ENCODE measurements around the gene ANXA8.

Gene ANXA8

GRCh38 chr10:47447209-47447608 is 36.7 kb downstream of the ANXA8 start:
- no peak for DNase-seq (ENCODE audit: low read depth)
- no peak overlapping the region for H3K4me3 ChIP-seq (ENCODE audit: low read depth, low read length)
- TF ChIP-seq CTCF (IDR thresholded peaks at IDR 0.05; ENCODE audit: low read depth, low read length, missing control alignments) = no peak

- H3K4me3 ChIP-seq (ENCODE audit: low read depth, low read length) = no peak overlapping the region
- DNase-seq (ENCODE audit: low read depth) = no peak
- no peak for TF ChIP-seq CTCF (IDR thresholded peaks at IDR 0.05; ENCODE audit: low read depth, low read length, missing control alignments)
Observed at GRCh38 chr10:47445720-47446119, 38.2 kb downstream of the ANXA8 start.

GRCh38 chr10:47444047-47444446 is 39.9 kb downstream of the ANXA8 start:
- no peak for TF ChIP-seq CTCF (IDR thresholded peaks at IDR 0.05; ENCODE audit: low read depth, low read length, missing control alignments)
- DNase-seq (ENCODE audit: low read depth) = no peak
- H3K4me3 ChIP-seq (ENCODE audit: low read depth, low read length) = no peak overlapping the region

- no peak for TF ChIP-seq CTCF (IDR thresholded peaks at IDR 0.05; ENCODE audit: low read depth, low read length, missing control alignments)
- no peak overlapping the region for H3K4me3 ChIP-seq (ENCODE audit: low read depth, low read length)
- no peak for DNase-seq (ENCODE audit: low read depth)
Observed at GRCh38 chr10:47443145-47443544, 40.8 kb downstream of the ANXA8 start.

- no peak for TF ChIP-seq CTCF (IDR thresholded peaks at IDR 0.05; ENCODE audit: low read depth, low read length, missing control alignments)
- DNase-seq (ENCODE audit: low read depth) = no peak
- H3K4me3 ChIP-seq (ENCODE audit: low read depth, low read length) = no peak overlapping the region
Observed at GRCh38 chr10:47442351-47442750, 41.6 kb downstream of the ANXA8 start.

- TF ChIP-seq CTCF (IDR thresholded peaks at IDR 0.05; ENCODE audit: low read depth, low read length, missing control alignments) = no peak
- no peak for DNase-seq (ENCODE audit: low read depth)
- no peak overlapping the region for H3K4me3 ChIP-seq (ENCODE audit: low read depth, low read length)
Observed at GRCh38 chr10:47441938-47442337, 42.0 kb downstream of the ANXA8 start.

GRCh38 chr10:47440207-47440606 is 43.7 kb downstream of the ANXA8 start:
- no peak for TF ChIP-seq CTCF (IDR thresholded peaks at IDR 0.05; ENCODE audit: low read depth, low read length, missing control alignments)
- DNase-seq (ENCODE audit: low read depth) = no peak
- H3K4me3 ChIP-seq (ENCODE audit: low read depth, low read length) = no peak overlapping the region
